ENCODE measurements around the gene INHA.

The INHA gene

DNA sequence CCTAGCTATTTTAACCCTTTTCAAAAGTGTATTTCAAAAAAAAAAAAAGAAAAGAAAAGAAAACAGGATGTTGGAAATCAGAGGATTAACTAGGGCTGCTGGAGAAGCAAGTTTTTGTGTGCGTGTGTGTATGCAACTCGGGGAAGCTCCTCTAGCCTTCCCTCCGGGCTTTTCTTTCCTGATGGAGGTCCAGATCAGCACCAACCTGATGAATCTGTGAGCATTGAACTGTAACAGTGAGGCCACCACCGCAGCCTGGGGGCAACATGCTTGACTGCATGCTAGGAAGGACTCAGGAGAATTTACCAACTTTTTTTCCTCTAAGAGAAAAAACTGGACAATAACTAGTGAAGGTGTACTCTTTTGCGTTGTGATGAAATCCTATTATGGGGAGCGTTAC is 3.1 kb upstream of the INHA start:
- TF ChIP-seq, protein P1, sequence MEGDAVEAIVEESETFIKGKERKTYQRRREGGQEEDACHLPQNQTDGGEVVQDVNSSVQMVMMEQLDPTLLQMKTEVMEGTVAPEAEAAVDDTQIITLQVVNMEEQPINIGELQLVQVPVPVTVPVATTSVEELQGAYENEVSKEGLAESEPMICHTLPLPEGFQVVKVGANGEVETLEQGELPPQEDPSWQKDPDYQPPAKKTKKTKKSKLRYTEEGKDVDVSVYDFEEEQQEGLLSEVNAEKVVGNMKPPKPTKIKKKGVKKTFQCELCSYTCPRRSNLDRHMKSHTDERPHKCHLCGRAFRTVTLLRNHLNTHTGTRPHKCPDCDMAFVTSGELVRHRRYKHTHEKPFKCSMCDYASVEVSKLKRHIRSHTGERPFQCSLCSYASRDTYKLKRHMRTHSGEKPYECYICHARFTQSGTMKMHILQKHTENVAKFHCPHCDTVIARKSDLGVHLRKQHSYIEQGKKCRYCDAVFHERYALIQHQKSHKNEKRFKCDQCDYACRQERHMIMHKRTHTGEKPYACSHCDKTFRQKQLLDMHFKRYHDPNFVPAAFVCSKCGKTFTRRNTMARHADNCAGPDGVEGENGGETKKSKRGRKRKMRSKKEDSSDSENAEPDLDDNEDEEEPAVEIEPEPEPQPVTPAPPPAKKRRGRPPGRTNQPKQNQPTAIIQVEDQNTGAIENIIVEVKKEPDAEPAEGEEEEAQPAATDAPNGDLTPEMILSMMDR (IDR thresholded peaks at IDR 0.05; ENCODE audit: control insufficient read depth, insufficient read depth, low read depth, low read length, missing control alignments): no peak
- DNase-seq (ENCODE audit: low read depth): no peak
- H3K4me3 ChIP-seq (ENCODE audit: control insufficient read depth, low read depth, low read length): no peak overlapping the region

DNA sequence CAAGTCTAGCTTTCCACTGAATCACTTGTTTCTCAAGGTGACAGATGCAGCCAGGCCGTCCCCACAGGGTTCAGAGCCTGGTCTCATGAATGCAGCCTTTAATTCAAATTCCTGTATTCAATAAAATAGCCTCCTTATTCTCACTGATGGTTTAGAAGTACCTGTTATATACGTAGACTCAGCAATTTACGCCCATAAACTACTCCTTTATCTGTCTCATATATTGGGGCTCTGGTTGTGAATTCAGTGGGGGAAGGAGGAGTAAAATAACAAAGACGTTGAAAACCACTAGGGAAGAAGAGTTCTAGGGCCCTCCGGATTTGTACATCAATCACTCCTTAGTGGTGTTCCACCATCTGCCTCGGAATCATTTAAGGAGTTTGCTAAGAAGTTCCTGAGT is 2.5 kb upstream of the INHA start:
- DNase-seq (ENCODE audit: low read depth): no peak
- TF ChIP-seq, protein P1 (IDR thresholded peaks at IDR 0.05; ENCODE audit: control insufficient read depth, insufficient read depth, low read depth, low read length, missing control alignments): no peak
- peak overlapping the region; percentile 69; the same call in 1 of the 2 replicates for H3K4me3 ChIP-seq (ENCODE audit: control insufficient read depth, low read depth, low read length)

DNA sequence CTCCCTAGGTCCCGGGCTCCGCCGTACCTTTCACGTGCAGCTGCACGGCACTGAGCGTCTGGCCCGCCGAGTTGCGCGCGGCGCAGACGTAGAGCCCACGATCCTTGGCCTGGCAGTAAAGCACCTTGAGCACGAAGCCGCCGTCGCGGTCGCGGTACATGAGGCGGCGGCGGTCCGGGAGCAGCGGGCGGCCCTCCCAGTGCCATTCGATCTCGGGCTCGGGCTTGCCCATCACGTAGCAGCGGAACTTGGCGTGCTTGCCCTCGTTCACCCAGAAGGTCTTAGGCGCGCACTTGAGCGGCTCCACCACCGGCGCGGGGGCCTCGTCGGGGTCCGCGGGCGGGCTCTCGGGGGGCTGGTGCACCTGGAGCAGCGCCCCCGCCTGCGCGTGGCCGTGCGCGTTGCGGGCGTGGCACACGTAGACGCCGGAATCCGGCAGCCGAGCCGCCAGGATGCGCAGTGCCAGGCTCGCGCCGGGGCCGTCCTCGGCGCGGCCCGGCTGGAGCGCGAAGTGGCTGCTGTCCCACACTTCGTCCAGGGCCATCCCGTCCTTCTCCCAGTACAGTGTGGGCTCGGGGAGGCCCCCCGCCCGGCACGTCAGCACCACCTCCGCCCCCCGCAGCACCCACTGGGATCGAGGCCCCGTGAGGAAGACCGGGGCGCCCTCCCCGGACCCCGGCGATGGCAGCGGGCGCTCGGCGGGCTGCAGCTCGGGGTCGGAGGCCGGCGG is 1.8 kb upstream of the INHA start:
- DNase-seq (ENCODE audit: low read depth): no peak
- H3K4me3 ChIP-seq (ENCODE audit: control insufficient read depth, low read depth, low read length): peak overlapping the region; percentile 69
- TF ChIP-seq, protein P1 (IDR thresholded peaks at IDR 0.05; ENCODE audit: control insufficient read depth, insufficient read depth, low read depth, low read length, missing control alignments): no peak

DNA sequence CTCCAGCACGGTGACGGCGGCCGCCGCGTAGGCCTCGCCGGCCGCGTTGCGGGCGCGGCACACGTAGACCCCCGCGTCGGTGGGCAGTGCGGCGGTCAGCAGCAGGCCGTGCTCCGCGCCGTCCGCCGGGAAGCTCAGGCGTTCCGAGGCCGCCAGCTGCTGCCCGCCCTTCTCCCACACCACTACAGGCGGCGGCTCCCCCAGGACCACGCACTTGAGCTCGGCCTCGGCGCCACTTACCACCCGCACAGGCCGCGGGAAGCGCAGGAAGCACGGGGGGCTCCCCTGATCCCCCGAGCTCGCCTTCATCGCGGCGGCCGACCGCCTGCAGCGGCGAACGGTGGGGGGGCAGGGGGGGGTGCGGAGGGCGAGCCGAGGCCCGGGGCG is 1.2 kb upstream of the INHA start:
- TF ChIP-seq, protein P1 (IDR thresholded peaks at IDR 0.05; ENCODE audit: control insufficient read depth, insufficient read depth, low read depth, low read length, missing control alignments): no peak
- DNase-seq (ENCODE audit: low read depth): no peak
- peak overlapping the region; percentile 69 for H3K4me3 ChIP-seq (ENCODE audit: control insufficient read depth, low read depth, low read length)

DNA sequence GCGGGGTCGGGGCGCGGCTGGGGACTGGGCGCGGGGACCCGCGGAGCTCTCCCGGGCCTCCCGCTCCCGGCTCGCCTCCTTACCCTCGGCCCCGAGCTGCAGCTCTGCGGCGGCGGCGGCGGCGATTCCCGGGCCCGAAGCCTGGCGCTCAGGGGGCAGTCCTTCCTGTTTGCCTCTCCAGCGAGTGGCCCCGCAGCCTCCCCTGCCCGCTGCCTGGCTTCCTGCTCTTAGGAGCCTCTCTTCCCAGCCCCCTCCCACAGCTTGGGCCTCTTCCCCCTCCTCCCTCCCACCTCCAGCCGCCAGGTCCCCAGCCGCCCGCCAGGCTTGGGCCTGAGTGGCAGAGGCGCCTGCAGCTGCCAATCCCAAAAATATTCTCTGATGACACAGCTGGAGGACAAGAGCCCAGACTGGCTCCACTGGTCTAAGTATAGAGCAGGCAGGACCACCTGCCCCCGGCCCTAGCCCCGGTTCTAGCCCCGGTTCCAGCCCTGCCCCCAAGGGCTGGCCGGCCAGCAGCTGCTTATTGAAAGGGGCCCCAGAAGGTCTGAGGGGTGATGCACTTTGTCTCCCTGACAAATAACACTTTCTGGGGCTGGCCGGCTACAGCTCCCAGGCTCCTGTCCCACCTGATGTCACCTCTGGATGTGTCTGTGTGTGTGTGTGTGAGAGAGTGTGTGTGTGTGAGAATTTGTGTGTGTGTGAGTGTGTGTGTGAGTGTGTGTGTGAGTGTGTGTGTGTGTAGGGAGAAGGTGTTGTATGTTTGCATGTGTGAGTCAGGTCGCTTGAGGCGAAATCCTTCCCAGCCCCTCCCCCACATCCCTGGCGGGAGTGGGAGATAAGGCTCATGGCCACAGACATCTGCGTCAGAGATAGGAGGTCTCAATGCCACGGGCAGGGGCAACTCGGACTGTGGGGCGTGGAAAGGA is 536 bp upstream of the INHA start, which contains the start of gene OBSL1:
TSS of gene OBSL1 (minus strand) at position 229 of the 926 bp plus-strand sequence. CDS start 307 bp downstream, outside the sequence.
- DNase-seq (ENCODE audit: low read depth): no peak
- peak within 1 kb of the TSS; percentile 69 for H3K4me3 ChIP-seq (ENCODE audit: control insufficient read depth, low read depth, low read length)
- TF ChIP-seq, protein P1 (IDR thresholded peaks at IDR 0.05; ENCODE audit: control insufficient read depth, insufficient read depth, low read depth, low read length, missing control alignments): no peak

DNA sequence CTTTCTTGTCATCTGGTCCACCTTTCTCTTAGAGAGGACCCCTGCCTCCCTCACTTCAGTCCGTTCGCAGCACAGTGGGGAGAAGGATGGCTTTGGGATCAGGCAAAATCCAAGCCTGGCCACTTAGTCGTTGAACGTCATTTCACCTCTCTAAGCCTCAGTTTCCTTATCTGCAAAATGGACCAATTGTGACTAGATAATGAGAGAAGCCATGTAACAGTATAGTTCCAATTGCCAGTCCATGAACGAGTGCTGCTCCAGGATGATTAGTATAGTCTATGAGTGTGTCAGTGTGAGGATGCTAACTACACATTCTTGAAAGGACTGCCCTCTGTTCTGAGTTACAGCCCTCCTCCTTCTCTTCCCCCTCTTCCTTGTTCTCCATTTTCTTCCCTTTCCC is 1.1 kb downstream of the INHA start:
- H3K4me3 ChIP-seq (ENCODE audit: control insufficient read depth, low read depth, low read length): no peak overlapping the region
- DNase-seq (ENCODE audit: low read depth): no peak
- TF ChIP-seq, protein P1 (IDR thresholded peaks at IDR 0.05; ENCODE audit: control insufficient read depth, insufficient read depth, low read depth, low read length, missing control alignments): no peak
